ENCODE measurements around the gene NOXO1. TPM values are rescaled to one million over a fixed set of nuclear protein-coding genes. Genes with fewer than 3 reads are reported as not detected.
A peak's percentile ranks its signal among the peaks of the same experiment; 100 is the strongest.

NOXO1 gene
- total RNA-seq, 1 donor from 2014 or later, result 0.42 TPM

GRCh38 chr16:1980770-1981087, 540 bp downstream of the NOXO1 start:
- peaks cover 15% of the 10 kb centered on the region for H3K4me1 Mint-ChIP-seq
- DNase-seq (ENCODE audit: low spot score in 2 of 2, unreplicated experiment in 2 of 2), result no peak
- H3K27ac Mint-ChIP-seq, result no peak overlapping the region
- H3K4me3 Mint-ChIP-seq, result no peak overlapping the region
- no peak for TF ChIP-seq CTCF (IDR thresholded peaks at IDR 0.05; ENCODE audit: unreplicated experiment)
- no peaks in the 10 kb centered on the region for H3K9me3 Mint-ChIP-seq
- peaks cover 6% of the 10 kb centered on the region for H3K36me3 Mint-ChIP-seq
- peaks cover 51% of the 10 kb centered on the region for H3K27me3 Mint-ChIP-seq (ENCODE audit: low read depth)

- Mint-ChIP-seq H3K9me3 (no peaks in the 10 kb centered on the region), H3K4me1 (peaks cover 12% of the 10 kb centered on the region), H3K27ac (no peak overlapping the region), H3K27me3 (ENCODE audit: low read depth) (peaks cover 51% of the 10 kb centered on the region), H3K36me3 (peaks cover 6% of the 10 kb centered on the region), H3K4me3 (no peak overlapping the region)
- no peak for DNase-seq (ENCODE audit: low spot score in 2 of 2, unreplicated experiment in 2 of 2)
- no peak for TF ChIP-seq CTCF (IDR thresholded peaks at IDR 0.05; ENCODE audit: unreplicated experiment)
Measured at GRCh38 chr16:1980030-1980769, 1.1 kb downstream of the NOXO1 start.

- Mint-ChIP-seq H3K27me3 (ENCODE audit: low read depth) (peaks cover 51% of the 10 kb centered on the region), H3K36me3 (peaks cover 9% of the 10 kb centered on the region), H3K4me3 (peak overlapping the region; percentile 46), H3K27ac (no peak overlapping the region), H3K4me1 (peaks cover 4% of the 10 kb centered on the region), H3K9me3 (no peaks in the 10 kb centered on the region)
- no peak for TF ChIP-seq CTCF (IDR thresholded peaks at IDR 0.05; ENCODE audit: unreplicated experiment)
- DNase-seq (ENCODE audit: low spot score in 2 of 2, unreplicated experiment in 2 of 2), result peak in 1 of 2 experiments; percentile 65
Measured at GRCh38 chr16:1979271-1980029, 1.8 kb downstream of the NOXO1 start.

GRCh38 chr16:1978476-1979120, 2.7 kb downstream of the NOXO1 start:
- Mint-ChIP-seq H3K9me3 (no peaks in the 10 kb centered on the region), H3K27ac (no peak overlapping the region), H3K4me3 (no peak overlapping the region), H3K4me1 (peaks cover 4% of the 10 kb centered on the region), H3K27me3 (ENCODE audit: low read depth) (peaks cover 51% of the 10 kb centered on the region), H3K36me3 (peaks cover 9% of the 10 kb centered on the region)
- no peak for TF ChIP-seq CTCF (IDR thresholded peaks at IDR 0.05; ENCODE audit: unreplicated experiment)
- DNase-seq (ENCODE audit: low spot score in 2 of 2, unreplicated experiment in 2 of 2), result no peak

- peaks cover 46% of the 10 kb centered on the region for H3K27me3 Mint-ChIP-seq (ENCODE audit: low read depth)
- H3K4me1 Mint-ChIP-seq, result peaks cover 8% of the 10 kb centered on the region
- no peak overlapping the region for H3K4me3 Mint-ChIP-seq
- H3K27ac Mint-ChIP-seq, result no peak overlapping the region
- DNase-seq (ENCODE audit: low spot score in 2 of 2, unreplicated experiment in 2 of 2), result no peak
- no peaks in the 10 kb centered on the region for H3K9me3 Mint-ChIP-seq
- H3K36me3 Mint-ChIP-seq, result peaks cover 9% of the 10 kb centered on the region
- no peak for TF ChIP-seq CTCF (IDR thresholded peaks at IDR 0.05; ENCODE audit: unreplicated experiment)
Measured at GRCh38 chr16:1977875-1978268, 3.4 kb downstream of the NOXO1 start.
